VCaP (cell line): ENCODE measurements around the gene PLEKHJ1.

Experiments used
- H3K27ac ChIP-seq: fragments of 450-650 bp; 2 replicates; pipeline ENCODE4 v1.5.1; 2017
- TF ChIP-seq, protein P1 (sequence below): fragments of 450-650 bp; conservative IDR thresholded peaks from 2 replicates; pipeline ENCODE4 v1.5.1; 2017; ENCODE audit warnings: mild to moderate bottlenecking, moderate library complexity

The PLEKHJ1 gene

DNA sequence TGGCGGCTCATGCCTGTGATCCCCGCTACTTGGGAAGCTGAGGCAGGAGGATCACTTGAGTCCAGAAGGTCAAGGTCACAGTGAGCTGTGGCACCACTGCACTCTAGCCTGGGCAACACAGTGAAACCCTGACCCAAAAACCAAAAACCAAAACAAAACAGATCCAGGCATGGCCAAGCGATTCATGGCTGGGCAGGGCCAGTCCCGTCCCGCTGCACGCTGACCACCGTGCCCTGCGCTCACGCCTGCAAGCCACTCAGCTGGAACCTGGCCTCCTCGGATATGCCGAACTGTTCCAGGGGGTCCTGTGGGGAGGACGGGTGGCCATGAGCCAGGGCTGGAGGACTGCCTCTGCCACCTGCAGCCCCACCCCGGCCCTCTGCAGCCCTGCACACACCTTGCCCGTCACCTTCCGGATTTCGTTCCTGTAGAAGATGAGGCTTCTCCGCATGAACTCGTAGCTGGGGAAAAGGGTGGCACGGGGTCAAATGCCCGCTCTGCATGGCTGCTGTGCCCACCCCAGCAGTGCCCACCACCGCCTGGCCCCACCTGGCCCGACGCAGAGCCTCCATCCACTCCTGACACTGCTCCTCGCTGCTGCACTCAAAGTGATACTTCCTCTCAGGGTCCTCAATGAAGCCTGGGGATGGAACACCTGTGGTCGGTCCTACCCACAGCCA lies 2.4 kb downstream of the PLEKHJ1 start:
- H3K27ac ChIP-seq = no peak overlapping the region; the same call in 1 of the 2 replicates

DNA sequence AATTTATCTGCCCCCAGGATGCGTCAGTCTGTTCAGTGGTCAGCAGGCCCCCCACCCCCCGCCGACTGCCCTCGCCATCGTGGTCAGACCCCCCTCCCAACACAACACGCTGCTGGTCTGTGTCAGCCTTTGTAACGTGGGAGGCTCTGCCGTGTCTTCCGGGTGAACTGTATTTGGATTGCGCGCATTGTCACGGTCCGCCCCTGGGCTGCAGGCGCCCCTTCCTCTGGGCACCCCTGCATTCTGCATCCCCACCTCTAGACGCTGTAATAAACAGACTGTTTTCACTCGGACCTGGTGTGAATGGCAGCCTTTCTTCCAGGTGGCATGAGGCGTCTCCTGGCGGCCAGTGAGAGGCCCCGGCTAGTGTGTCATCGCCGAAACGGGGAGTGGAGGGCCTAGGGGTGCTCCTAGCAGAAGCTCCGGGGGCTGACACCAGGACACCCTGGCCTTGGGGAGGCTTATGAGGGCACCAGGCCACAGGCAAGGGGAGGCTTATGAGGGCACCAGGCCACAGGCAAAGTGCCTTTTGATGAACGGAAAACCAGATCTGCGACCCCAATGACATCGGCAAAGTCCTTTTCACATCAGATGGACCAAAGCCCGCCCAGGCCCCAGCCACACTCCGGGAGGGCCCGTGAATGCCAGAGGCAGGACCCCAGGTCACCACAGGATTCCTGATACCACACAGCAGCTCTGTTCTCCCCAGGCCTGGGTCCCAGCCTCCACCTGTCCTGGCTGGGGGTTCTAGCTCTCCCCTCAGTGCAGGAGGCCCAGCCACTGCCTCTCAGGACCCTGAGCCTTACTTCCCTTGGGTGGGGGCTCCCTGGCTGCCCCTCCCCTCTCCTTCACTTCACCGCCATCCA lies 3.6 kb downstream of the PLEKHJ1 start:
- H3K27ac ChIP-seq = no peak overlapping the region
- TF ChIP-seq, protein P1, sequence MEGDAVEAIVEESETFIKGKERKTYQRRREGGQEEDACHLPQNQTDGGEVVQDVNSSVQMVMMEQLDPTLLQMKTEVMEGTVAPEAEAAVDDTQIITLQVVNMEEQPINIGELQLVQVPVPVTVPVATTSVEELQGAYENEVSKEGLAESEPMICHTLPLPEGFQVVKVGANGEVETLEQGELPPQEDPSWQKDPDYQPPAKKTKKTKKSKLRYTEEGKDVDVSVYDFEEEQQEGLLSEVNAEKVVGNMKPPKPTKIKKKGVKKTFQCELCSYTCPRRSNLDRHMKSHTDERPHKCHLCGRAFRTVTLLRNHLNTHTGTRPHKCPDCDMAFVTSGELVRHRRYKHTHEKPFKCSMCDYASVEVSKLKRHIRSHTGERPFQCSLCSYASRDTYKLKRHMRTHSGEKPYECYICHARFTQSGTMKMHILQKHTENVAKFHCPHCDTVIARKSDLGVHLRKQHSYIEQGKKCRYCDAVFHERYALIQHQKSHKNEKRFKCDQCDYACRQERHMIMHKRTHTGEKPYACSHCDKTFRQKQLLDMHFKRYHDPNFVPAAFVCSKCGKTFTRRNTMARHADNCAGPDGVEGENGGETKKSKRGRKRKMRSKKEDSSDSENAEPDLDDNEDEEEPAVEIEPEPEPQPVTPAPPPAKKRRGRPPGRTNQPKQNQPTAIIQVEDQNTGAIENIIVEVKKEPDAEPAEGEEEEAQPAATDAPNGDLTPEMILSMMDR = no peak

More for the DNA sequence above, 2.4 kb downstream of the PLEKHJ1 start:
- TF ChIP-seq, protein P1 = no peak

DNA sequence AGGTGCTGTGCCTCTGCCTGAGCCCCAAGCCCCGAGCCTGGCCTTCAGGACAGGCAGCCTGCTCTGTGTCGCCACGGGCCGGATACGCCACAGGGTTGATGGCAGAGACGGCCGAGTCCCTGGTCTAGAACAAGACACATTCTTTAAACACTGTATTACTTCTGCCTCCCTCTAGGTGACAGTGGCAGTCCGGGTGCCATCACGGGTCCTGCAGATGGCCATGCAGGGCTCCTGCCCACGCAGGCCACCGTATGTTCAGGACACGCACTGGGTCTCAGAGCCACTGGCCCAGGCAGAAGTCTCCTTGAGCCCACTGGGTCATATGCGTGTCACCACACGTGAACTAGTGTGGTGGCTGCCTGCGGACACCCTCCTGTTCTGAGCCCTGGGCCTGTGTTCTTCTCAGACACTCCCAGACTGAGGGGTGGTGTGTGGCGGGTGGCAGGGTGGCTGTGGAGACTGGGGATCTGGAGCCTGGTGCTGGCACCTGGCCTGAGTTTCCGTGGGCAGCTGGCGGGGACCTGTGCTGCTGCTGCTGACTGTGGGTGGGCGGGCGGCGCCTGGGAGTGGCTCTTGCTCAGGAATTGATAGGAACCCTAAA lies 4.4 kb downstream of the PLEKHJ1 start:
- TF ChIP-seq, protein P1 = peak; percentile 29; the same call in 1 of the 2 replicates
- no peak overlapping the region; the same call in 1 of the 2 replicates for H3K27ac ChIP-seq

DNA sequence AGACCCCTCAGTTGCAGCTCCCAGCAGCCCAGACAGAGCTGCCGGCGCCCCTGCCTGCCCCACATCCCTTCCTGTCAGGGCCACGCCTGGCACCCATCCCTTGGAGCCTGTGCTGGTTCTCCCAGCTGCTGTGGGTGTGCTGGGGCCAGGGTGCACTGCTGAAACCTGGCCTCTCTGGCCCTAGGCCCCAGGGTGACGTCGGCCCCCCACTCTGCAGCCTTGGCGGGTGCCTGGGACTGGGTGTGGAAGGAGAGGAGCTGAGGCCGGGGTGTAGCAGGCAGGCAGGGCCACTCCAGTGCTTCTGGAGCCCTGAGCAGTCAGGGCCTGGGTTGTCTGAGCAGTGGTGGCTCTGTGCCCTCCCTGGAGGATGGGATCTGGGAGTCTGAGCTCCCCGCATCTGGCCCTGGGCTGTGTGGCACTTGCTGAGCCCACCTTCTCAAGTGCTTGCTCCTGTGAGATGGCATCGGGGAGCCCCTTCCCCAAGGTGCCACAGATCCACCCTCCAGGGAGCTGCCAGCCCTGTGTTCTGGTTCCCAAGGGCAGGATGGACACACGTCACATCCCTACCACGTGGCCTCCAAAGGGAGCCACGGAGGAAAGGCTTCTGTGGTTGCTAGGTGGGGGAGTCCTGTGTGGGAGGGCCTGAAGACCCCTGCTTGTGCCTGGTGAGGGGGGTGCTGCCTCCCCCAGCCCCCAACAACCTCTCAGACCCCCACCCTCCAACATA lies 5.2 kb downstream of the PLEKHJ1 start:
- TF ChIP-seq, protein P1 = no peak
- H3K27ac ChIP-seq = no peak overlapping the region; the same call in 1 of the 2 replicates

DNA sequence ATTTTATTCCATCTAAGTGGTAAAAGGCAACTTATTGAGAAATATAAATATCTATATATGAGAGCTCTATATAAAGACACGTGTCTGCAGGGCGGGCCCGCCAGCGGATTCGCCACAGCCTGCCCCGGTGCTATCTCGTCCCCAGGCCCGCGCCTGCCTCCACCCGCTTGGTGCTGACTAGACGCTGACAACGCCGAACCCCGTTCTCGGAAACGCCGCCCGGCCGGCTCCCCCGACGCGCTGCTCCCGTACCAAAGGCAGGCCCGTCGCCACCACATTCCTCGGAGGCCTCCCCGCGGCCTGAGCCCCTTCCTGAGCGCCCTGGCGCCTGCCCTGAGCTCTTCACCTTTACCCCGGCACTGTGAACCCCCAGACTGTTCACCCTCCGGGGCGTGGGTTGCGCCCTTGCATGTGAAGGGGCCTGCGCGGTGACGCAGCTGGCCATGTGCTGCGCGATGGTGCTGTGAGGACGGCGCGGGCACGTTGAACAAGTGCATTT lies 6.0 kb downstream of the PLEKHJ1 start:
- H3K27ac ChIP-seq = no peak overlapping the region; the same call in 1 of the 2 replicates
- TF ChIP-seq, protein P1 = no peak

DNA sequence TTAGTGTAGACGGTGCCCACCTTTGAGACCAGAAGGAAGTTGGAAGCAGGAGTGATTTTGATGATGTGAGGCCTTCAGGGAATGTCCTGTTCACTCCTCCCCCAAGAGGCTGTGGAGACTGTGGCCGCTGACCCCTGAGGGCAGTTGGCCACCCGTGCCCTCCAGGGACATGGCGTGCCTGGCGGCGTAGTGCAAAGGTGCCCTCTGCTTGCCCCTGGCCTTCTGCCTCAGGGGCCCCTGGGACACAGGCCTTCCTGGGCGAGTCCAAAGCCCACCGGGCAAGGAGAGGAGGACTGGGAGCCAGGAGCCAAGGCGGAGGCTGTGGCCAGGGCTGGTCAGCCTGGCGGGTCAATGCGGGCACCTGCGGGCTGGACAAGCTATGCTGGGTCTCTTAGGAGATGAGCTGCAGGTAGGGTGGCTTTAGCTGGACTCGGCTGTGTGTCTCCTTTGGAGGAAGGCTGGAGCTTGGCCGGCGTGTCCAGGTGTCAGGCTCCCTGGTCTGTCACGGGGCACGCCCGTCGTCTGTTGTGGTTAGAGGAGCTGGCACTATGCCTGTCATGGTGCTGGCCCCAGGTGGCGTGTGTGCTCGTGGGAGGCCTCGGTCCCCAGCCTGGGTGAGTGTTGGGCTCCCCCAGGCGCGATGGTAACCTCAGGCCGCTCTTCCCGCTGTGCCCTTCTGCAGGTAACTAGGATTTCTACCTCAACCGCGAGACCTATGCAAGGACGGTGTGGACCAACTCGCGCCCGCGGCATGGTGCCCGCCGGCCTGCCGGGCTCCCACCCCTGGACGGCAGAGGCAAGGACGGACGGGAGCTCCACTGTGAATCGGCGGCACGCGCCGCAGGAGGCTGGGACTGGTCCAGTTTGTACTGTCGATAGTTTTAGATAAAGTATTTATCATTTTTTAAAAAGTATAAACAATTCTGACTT lies 6.8 kb downstream of the PLEKHJ1 start:
- H3K27ac ChIP-seq = no peak overlapping the region

More for the DNA sequence above, 6.8 kb downstream of the PLEKHJ1 start:
- TF ChIP-seq, protein P1 = no peak
